Activated CD8-positive, alpha-beta T cell treated with anti-CD3 and anti-CD28 coated beads, Interleukin-2, amount 10 ng/mL, durations not matched to agents 7 days and 5 days (primary cell): ENCODE measurements around the gene EPS8. TPM values are rescaled to one million over a fixed set of nuclear protein-coding genes. Genes with fewer than 3 reads are reported as not detected.

Experiments
- ATAC-seq: fragments of 150-1000 bp; cut with Tn5 transposase; one replicate; pipeline ENCODE4 v1.10.0; 2021; ENCODE audit warnings: moderate library complexity
- CTCF ChIA-PET: fragments of 350-600 bp; sonication (Branson Sonifier 250); formaldehyde crosslinking; loops from one replicate; lab custom pipeline; 2021; ENCODE audit warnings: antibody characterized with exemption; lab: Charles Lee
- POLR2A ChIA-PET: fragments of 350-600 bp; sonication (Branson Sonifier 250); formaldehyde crosslinking; loops from one replicate; lab custom pipeline; 2021; ENCODE audit warnings: antibody characterized with exemption; lab: Charles Lee
- DNase-seq: peaks from one replicate; pipeline ENCODE4 v3.0.0-alpha.2; 2020
- H3K27ac Mint-ChIP-seq: one replicate; pipeline ENCODE4 v1.8.0; 2021; ENCODE audit warnings: mild to moderate bottlenecking, mixed read lengths
- H3K27me3 Mint-ChIP-seq: one replicate; pipeline ENCODE4 v1.8.0; 2021; ENCODE audit warnings: low read depth, mixed read lengths
- H3K36me3 Mint-ChIP-seq: one replicate; pipeline ENCODE4 v1.8.0; 2021; ENCODE audit warnings: low read depth, mixed read lengths
- H3K4me1 Mint-ChIP-seq: one replicate; pipeline ENCODE4 v1.8.0; 2021; ENCODE audit warnings: low read depth, mixed read lengths
- H3K4me3 Mint-ChIP-seq: one replicate; pipeline ENCODE4 v1.8.0; 2021; ENCODE audit warnings: mild to moderate bottlenecking, mixed read lengths
- H3K9me3 Mint-ChIP-seq: one replicate; pipeline ENCODE4 v1.8.0; 2022; ENCODE audit warnings: mixed read lengths; ENCODE audit not compliant: insufficient read depth
- total RNA-seq, 2 experiments: library from RNA; stranded (reverse); gene quantifications; one replicate each; pipeline ENCODE4 v1.2.3, GENCODE V29; 2021

Gene EPS8
- total RNA-seq, 2 experiments from 2014 or later = 1.0 to 2.2 TPM

GRCh38 chr12:15677726-15678201 lies 111.4 kb downstream of the EPS8 start:
- no peak for ATAC-seq
- Mint-ChIP-seq H3K4me1 (no peaks in the 10 kb centered on the region), H3K9me3 (no peaks in the 10 kb centered on the region), H3K27me3 (peaks cover 18% of the 10 kb centered on the region), H3K27ac (no peak overlapping the region), H3K4me3 (no peak overlapping the region), H3K36me3 (no peaks in the 10 kb centered on the region)
- CTCF ChIA-PET = no interaction called here
- POLR2A ChIA-PET = no interaction called here
- no peak for DNase-seq

GRCh38 chr12:15677228-15677627 lies 112.0 kb downstream of the EPS8 start:
- ATAC-seq (no peak), DNase-seq (no peak)
- Mint-ChIP-seq H3K9me3 (no peaks in the 10 kb centered on the region), H3K36me3 (no peaks in the 10 kb centered on the region), H3K4me1 (no peaks in the 10 kb centered on the region), H3K27ac (no peak overlapping the region), H3K4me3 (no peak overlapping the region), H3K27me3 (peaks cover 19% of the 10 kb centered on the region)
- ChIA-PET POLR2A (no interaction called here), CTCF (no interaction called here)

GRCh38 chr12:15672671-15673270 lies 116.4 kb downstream of the EPS8 start:
- POLR2A ChIA-PET = no interaction called here
- CTCF ChIA-PET = no interaction called here
- ATAC-seq (no peak), DNase-seq (no peak)
- Mint-ChIP-seq H3K36me3 (no peaks in the 10 kb centered on the region), H3K27me3 (peaks cover 15% of the 10 kb centered on the region), H3K4me1 (no peaks in the 10 kb centered on the region), H3K27ac (no peak overlapping the region), H3K9me3 (no peaks in the 10 kb centered on the region), H3K4me3 (no peak overlapping the region)

- CTCF ChIA-PET = no interaction called here
Measured at GRCh38 chr12:15670756-15671155, 118.4 kb downstream of the EPS8 start.

GRCh38 chr12:15669256-15669948 lies 119.8 kb downstream of the EPS8 start:
- Mint-ChIP-seq H3K4me3 (no peak overlapping the region), H3K4me1 (no peaks in the 10 kb centered on the region), H3K27ac (no peak overlapping the region), H3K36me3 (no peaks in the 10 kb centered on the region), H3K9me3 (no peaks in the 10 kb centered on the region), H3K27me3 (peaks cover 15% of the 10 kb centered on the region)
- POLR2A ChIA-PET = no interaction called here
- no peak for DNase-seq
- no peak for ATAC-seq
- CTCF ChIA-PET = interaction anchor here (0.9 kb wide), 1 partner anchor 45 kb away, joined by 4 read pairs; no protein-coding TSS in a partner anchor

More at GRCh38 chr12:15670756-15671155, 118.4 kb downstream of the EPS8 start:
- no peak overlapping the region for H3K4me3 Mint-ChIP-seq
- no peaks in the 10 kb centered on the region for H3K4me1 Mint-ChIP-seq
- no peaks in the 10 kb centered on the region for H3K9me3 Mint-ChIP-seq
- ATAC-seq (no peak), DNase-seq (no peak)
- H3K36me3 Mint-ChIP-seq = no peaks in the 10 kb centered on the region
- H3K27me3 Mint-ChIP-seq = peaks cover 15% of the 10 kb centered on the region
- POLR2A ChIA-PET = no interaction called here
- no peak overlapping the region for H3K27ac Mint-ChIP-seq

- no peak for ATAC-seq
- ChIA-PET POLR2A (no interaction called here), CTCF (no interaction called here)
- no peaks in the 10 kb centered on the region for H3K9me3 Mint-ChIP-seq
- H3K36me3 Mint-ChIP-seq = no peaks in the 10 kb centered on the region
- H3K27me3 Mint-ChIP-seq = peaks cover 3% of the 10 kb centered on the region
- H3K4me3 Mint-ChIP-seq = no peak overlapping the region
- DNase-seq = no peak
- H3K27ac Mint-ChIP-seq = no peak overlapping the region
- H3K4me1 Mint-ChIP-seq = no peaks in the 10 kb centered on the region
Measured at GRCh38 chr12:15664491-15664890, 124.7 kb downstream of the EPS8 start.

GRCh38 chr12:15662983-15663659 lies 126.1 kb downstream of the EPS8 start:
- ChIA-PET CTCF (interaction anchor here (1.8 kb wide), 1 partner anchor 78 kb away, joined by 3 read pairs; no protein-coding TSS in a partner anchor), POLR2A (no interaction called here)
- Mint-ChIP-seq H3K36me3 (no peaks in the 10 kb centered on the region), H3K27ac (no peak overlapping the region), H3K4me3 (no peak overlapping the region), H3K4me1 (no peaks in the 10 kb centered on the region), H3K27me3 (peaks cover 6% of the 10 kb centered on the region), H3K9me3 (no peaks in the 10 kb centered on the region)
- ATAC-seq (no peak), DNase-seq (no peak)

- Mint-ChIP-seq H3K27me3 (peaks cover 6% of the 10 kb centered on the region), H3K27ac (no peak overlapping the region), H3K36me3 (no peaks in the 10 kb centered on the region), H3K9me3 (no peaks in the 10 kb centered on the region), H3K4me1 (no peaks in the 10 kb centered on the region), H3K4me3 (no peak overlapping the region)
- ChIA-PET POLR2A (no interaction called here), CTCF (interaction anchor here (1.1 to 1.8 kb wide), 2 partner anchors 25 to 78 kb away, joined by 3 read pairs; no protein-coding TSS in a partner anchor)
- no peak for ATAC-seq
- no peak for DNase-seq
Measured at GRCh38 chr12:15662303-15662980, 126.7 kb downstream of the EPS8 start.

- no peaks in the 10 kb centered on the region for H3K9me3 Mint-ChIP-seq
- no peak for ATAC-seq
- H3K36me3 Mint-ChIP-seq = no peaks in the 10 kb centered on the region
- no peak for DNase-seq
- POLR2A ChIA-PET = no interaction called here
- no peaks in the 10 kb centered on the region for H3K4me1 Mint-ChIP-seq
- H3K4me3 Mint-ChIP-seq = no peak overlapping the region
- no peak overlapping the region for H3K27ac Mint-ChIP-seq
- H3K27me3 Mint-ChIP-seq = peaks cover 3% of the 10 kb centered on the region
- CTCF ChIA-PET = no interaction called here
Measured at GRCh38 chr12:15651371-15651770, 137.8 kb downstream of the EPS8 start.

GRCh38 chr12:15650399-15651128 lies 138.6 kb downstream of the EPS8 start:
- Mint-ChIP-seq H3K27ac (no peak overlapping the region), H3K9me3 (no peaks in the 10 kb centered on the region), H3K27me3 (peaks cover 3% of the 10 kb centered on the region), H3K4me1 (no peaks in the 10 kb centered on the region), H3K36me3 (no peaks in the 10 kb centered on the region), H3K4me3 (no peak overlapping the region)
- ATAC-seq (no peak), DNase-seq (no peak)
- ChIA-PET CTCF (no interaction called here), POLR2A (no interaction called here)

- DNase-seq = no peak
- no peak for ATAC-seq
- no peaks in the 10 kb centered on the region for H3K36me3 Mint-ChIP-seq
- ChIA-PET CTCF (no interaction called here), POLR2A (no interaction called here)
- peaks cover 3% of the 10 kb centered on the region for H3K27me3 Mint-ChIP-seq
- no peaks in the 10 kb centered on the region for H3K4me1 Mint-ChIP-seq
- no peak overlapping the region for H3K4me3 Mint-ChIP-seq
- H3K27ac Mint-ChIP-seq = no peak overlapping the region
- no peaks in the 10 kb centered on the region for H3K9me3 Mint-ChIP-seq
Measured at GRCh38 chr12:15649347-15649746, 139.8 kb downstream of the EPS8 start.
